GM19324 (cell line): ENCODE results near the gene NEMP1.

ENCODE experiments used
- ATAC-seq: cut with Tn5 transposase; IDR thresholded peaks from one replicate; pipeline ENCODE4 v1.9.1; 2021; ENCODE audit warnings: mild to moderate bottlenecking, moderate library complexity; ENCODE audit not compliant: unreplicated experiment, low FRiP score

Gene NEMP1

GRCh38 chr12:57006809-57007475, 71.6 kb downstream of the NEMP1 start:
- ATAC-seq: no peak

- ATAC-seq: peak; percentile 84
These were observed 72.4 kb downstream of the NEMP1 start, which contains the start of gene ZBTB39 for GRCh38 chr12:57005980-57006808. Gene ZBTB39, minus strand, starts transcription at chr12:57006546. Its CDS starts 1,629 bp downstream, at chr12:57004917.
